ENCODE data around the gene ZBTB7C.

The ZBTB7C gene

DNA sequence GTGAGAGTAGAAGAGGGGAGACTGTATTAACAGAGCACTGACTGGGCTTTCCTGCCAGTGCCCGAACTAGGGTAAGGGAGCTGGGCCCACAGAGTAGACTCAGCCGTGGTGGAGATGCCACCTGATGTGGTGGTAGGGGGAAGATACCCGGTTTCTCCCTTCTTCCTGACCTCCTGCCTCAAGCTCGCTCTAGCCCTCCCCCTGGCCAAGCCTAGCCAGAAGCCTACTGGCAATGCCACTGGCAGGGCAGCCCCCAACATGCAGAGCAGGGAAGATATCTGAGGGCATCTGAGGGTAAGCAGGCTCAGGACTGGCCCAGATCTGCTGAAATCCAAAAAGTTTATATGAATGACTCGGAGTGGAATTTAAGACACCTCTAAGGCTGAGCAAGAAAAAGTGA is 316.1 kb downstream of the ZBTB7C start:
- TF ChIP-seq CTCF (IDR thresholded peaks at IDR 0.05; ENCODE audit: insufficient read depth, low read depth, low read length, missing control alignments): no peak
- no peak for DNase-seq (ENCODE audit: low read depth)

GRCh38 chr18:48091869-48092497 is 317.2 kb downstream of the ZBTB7C start:
- TF ChIP-seq CTCF (IDR thresholded peaks at IDR 0.05; ENCODE audit: insufficient read depth, low read depth, low read length, missing control alignments): no peak

More for the DNA sequence above, 316.1 kb downstream of the ZBTB7C start:
- no peak overlapping the region for H3K4me3 ChIP-seq (ENCODE audit: low read length)

DNA sequence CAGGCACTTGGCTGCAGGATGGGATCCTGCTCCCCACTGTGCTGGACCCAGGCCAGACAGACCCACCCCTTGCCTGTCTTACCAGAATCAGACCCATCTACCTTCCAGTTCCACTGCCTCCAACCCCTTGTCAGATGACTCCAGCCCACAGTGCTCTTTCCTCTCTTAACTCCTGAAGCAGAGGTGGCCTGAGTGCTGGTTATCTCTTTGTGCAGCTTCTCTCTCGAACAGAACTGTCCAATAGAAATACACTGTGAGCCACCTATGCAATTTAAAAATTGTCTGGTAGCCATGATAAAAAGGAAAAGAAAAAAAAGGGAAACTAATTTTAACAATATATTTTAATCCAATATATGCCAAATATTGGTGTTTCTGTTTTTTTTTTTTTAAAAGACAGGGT is 318.5 kb downstream of the ZBTB7C start:
- DNase-seq (ENCODE audit: low read depth): no peak
- TF ChIP-seq CTCF (IDR thresholded peaks at IDR 0.05; ENCODE audit: insufficient read depth, low read depth, low read length, missing control alignments): no peak
- H3K4me3 ChIP-seq (ENCODE audit: low read length): no peak overlapping the region

More at GRCh38 chr18:48091869-48092497, 317.2 kb downstream of the ZBTB7C start:
- no peak overlapping the region for H3K4me3 ChIP-seq (ENCODE audit: low read length)
- no peak for DNase-seq (ENCODE audit: low read depth)

DNA sequence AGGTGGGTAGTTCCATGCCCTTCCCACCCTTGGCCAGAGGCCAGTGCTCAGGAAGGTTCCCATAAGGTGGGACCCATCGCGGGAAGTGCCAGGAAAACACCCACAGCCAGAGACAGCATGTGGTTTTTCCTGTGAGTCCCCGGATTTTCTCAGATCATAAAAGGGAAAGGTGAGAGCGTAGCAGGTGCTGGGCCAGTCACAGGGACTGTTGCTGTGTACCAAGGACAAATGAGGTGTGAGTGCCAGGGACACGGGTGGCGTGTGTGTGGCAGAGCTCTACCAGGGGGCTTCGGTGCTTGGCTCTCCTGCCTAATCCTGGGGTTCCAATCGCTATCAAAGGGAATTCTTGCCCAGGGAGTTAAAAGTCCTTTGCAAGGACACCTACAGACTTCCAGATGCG is 319.2 kb downstream of the ZBTB7C start:
- H3K4me3 ChIP-seq (ENCODE audit: low read length): no peak overlapping the region

GRCh38 chr18:48085781-48086487 is 323.2 kb downstream of the ZBTB7C start:
- TF ChIP-seq CTCF (IDR thresholded peaks at IDR 0.05; ENCODE audit: insufficient read depth, low read depth, low read length, missing control alignments): no peak
- DNase-seq (ENCODE audit: low read depth): peak; percentile 64
- no peak overlapping the region for H3K4me3 ChIP-seq (ENCODE audit: low read length)

More for the DNA sequence above, 319.2 kb downstream of the ZBTB7C start:
- DNase-seq (ENCODE audit: low read depth): no peak
- TF ChIP-seq CTCF (IDR thresholded peaks at IDR 0.05; ENCODE audit: insufficient read depth, low read depth, low read length, missing control alignments): no peak

DNA sequence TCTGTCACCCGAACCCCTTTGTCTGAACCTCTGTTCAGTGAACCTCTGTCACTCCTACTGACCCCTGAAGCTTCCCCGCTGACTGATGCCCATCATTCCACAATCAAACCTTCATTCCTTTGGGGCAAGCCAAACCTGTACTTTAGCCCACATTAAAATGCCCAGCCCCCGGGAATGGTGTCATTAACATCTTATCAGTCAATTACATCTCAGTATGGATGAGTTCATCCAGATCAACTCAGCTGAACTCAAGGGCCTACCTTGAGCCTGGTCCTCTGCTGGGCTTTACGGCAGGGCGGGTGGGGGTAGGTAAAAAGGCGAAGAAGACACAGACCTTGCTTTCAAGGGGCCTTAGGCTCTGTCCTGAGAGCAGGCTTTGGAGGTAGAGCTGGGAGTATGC is 324.3 kb downstream of the ZBTB7C start:
- no peak for DNase-seq (ENCODE audit: low read depth)
- H3K4me3 ChIP-seq (ENCODE audit: low read length): no peak overlapping the region
- no peak for TF ChIP-seq CTCF (IDR thresholded peaks at IDR 0.05; ENCODE audit: insufficient read depth, low read depth, low read length, missing control alignments)
